WTC11 (cell line): ENCODE measurements around the gene POC1A.

Experiments used
- ELF4 ChIP-seq: sonication (generic); formaldehyde crosslinking; IDR thresholded peaks from 2 replicates; pipeline ENCODE4 v1.8.1; 2022; ENCODE audit warnings: low read depth, mild to moderate bottlenecking, moderate library complexity, missing genetic modification reagents
- TF ChIP-seq, protein P1 (sequence below): fragments of 200-600 bp; IDR thresholded peaks from 2 replicates; pipeline ENCODE4 v1.8.0; 2022; ENCODE audit warnings: antibody characterized with exemption
- TF ChIP-seq, protein P2 (sequence below): fragments of 250-450 bp; sonication (Bioruptor Pico); conservative IDR thresholded peaks from 2 replicates; pipeline ENCODE4 v1.9.0; 2021; ENCODE audit warnings: mild to moderate bottlenecking
- TF ChIP-seq, protein P3 (sequence below): sonication (generic); formaldehyde crosslinking; IDR thresholded peaks from 2 replicates; pipeline ENCODE4 v1.8.1; 2023; ENCODE audit warnings: mild to moderate bottlenecking, missing genetic modification reagents, borderline replicate concordance

DNA sequence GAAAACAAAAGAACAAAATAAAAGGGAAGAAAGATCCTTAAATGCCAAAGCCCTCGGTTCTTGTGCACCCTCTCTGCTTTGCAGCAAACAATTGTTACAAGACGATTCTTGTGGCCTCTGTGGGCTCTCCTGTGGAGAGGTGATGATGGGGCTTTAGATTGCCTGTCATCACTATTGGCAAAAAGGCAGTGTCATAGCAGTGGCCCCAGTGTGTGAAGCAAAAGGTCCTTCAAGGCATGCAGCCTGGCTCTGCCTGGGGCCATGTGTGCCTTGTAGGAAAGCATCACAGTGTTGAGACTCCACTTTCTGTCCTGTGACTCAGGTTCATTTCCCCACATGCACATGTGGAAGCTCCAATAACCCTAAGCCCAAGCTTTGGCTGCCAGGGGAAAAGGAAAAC lies 43.7 kb downstream of the POC1A start:
- TF ChIP-seq ELF4: no peak
- TF ChIP-seq, protein P1, sequence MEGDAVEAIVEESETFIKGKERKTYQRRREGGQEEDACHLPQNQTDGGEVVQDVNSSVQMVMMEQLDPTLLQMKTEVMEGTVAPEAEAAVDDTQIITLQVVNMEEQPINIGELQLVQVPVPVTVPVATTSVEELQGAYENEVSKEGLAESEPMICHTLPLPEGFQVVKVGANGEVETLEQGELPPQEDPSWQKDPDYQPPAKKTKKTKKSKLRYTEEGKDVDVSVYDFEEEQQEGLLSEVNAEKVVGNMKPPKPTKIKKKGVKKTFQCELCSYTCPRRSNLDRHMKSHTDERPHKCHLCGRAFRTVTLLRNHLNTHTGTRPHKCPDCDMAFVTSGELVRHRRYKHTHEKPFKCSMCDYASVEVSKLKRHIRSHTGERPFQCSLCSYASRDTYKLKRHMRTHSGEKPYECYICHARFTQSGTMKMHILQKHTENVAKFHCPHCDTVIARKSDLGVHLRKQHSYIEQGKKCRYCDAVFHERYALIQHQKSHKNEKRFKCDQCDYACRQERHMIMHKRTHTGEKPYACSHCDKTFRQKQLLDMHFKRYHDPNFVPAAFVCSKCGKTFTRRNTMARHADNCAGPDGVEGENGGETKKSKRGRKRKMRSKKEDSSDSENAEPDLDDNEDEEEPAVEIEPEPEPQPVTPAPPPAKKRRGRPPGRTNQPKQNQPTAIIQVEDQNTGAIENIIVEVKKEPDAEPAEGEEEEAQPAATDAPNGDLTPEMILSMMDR: no peak
- TF ChIP-seq, protein P2, sequence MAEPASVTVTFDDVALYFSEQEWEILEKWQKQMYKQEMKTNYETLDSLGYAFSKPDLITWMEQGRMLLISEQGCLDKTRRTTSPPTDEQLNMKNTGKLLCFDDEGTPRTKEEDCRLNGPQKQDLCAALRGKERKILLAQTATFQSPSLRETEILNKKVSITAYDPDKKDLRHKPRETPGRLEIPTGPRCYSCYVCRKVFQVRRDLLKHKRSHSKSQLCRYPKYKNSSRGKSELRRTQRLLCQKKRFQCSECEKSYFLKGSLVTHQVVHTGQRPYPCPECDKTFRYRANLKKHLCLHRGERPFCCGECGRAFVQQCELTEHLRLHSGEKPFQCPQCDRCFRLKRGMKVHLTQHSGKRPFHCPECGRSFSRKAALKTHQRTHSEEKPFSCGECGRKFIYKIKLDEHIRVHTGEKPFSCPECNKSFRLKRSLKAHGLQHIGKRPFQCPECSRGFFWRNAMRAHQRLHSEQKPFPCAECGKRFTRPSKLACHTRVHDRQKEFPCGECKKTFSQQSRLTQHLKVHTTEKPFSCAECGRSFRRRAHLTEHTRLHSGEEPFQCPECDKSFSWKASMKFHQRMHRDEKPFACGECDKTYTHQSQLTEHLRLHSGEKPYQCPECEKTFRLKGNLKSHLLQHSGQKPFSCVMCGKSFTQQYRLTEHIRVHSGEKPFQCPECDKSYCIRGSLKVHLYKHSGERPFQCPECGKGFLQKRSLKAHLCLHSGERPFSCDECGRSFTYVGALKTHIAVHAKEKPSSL (CRISPR knock-in tag): no peak
- TF ChIP-seq, protein P3, sequence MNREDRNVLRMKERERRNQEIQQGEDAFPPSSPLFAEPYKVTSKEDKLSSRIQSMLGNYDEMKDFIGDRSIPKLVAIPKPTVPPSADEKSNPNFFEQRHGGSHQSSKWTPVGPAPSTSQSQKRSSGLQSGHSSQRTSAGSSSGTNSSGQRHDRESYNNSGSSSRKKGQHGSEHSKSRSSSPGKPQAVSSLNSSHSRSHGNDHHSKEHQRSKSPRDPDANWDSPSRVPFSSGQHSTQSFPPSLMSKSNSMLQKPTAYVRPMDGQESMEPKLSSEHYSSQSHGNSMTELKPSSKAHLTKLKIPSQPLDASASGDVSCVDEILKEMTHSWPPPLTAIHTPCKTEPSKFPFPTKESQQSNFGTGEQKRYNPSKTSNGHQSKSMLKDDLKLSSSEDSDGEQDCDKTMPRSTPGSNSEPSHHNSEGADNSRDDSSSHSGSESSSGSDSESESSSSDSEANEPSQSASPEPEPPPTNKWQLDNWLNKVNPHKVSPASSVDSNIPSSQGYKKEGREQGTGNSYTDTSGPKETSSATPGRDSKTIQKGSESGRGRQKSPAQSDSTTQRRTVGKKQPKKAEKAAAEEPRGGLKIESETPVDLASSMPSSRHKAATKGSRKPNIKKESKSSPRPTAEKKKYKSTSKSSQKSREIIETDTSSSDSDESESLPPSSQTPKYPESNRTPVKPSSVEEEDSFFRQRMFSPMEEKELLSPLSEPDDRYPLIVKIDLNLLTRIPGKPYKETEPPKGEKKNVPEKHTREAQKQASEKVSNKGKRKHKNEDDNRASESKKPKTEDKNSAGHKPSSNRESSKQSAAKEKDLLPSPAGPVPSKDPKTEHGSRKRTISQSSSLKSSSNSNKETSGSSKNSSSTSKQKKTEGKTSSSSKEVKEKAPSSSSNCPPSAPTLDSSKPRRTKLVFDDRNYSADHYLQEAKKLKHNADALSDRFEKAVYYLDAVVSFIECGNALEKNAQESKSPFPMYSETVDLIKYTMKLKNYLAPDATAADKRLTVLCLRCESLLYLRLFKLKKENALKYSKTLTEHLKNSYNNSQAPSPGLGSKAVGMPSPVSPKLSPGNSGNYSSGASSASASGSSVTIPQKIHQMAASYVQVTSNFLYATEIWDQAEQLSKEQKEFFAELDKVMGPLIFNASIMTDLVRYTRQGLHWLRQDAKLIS (CRISPR knock-in tag): no peak
